Stimulated activated CD8-positive, alpha-beta memory T cell treated with anti-CD3 and anti-CD28 coated beads, Interleukin-15, amount 100 ng/mL, for 24 hours (primary cell): ENCODE data around the gene PCDHB11.
"Not testable (repeated sequence)": the region's sequence is repeated elsewhere in the genome, so short reads cannot be mapped to it uniquely, and the experiment has no call there.

Experiments
- DNase-seq: peaks from one replicate; pipeline ENCODE4 v3.0.0-alpha.2; 2020; ENCODE audit warnings: low read depth

The PCDHB11 gene

GRCh38 chr5:141186897-141187512 is 12.4 kb upstream of the PCDHB11 start, which contains the start of gene PCDHB9:
Gene PCDHB9, plus strand, starts transcription at chr5:141187161. Its CDS starts 158 bp downstream, at chr5:141187319.
- DNase-seq, result no peak

DNA sequence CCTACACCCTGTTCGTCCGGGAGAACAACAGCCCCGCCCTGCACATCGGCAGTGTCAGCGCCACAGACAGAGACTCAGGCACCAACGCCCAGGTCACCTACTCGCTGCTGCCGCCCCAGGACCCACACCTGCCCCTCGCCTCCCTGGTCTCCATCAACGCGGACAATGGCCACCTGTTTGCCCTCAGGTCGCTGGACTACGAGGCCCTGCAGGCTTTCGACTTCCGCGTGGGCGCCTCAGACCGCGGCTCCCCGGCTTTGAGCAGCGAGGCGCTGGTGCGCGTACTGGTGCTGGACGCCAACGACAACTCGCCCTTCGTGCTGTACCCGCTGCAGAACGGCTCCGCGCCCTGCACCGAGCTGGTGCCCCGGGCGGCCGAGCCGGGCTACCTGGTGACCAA is 10.7 kb upstream of the PCDHB11 start:
- not testable (repeated sequence) for DNase-seq

- not testable (repeated sequence) for DNase-seq
Observed at GRCh38 chr5:141189131-141189530, 10.3 kb upstream of the PCDHB11 start.

- no peak for DNase-seq
Observed at GRCh38 chr5:141192110-141192725, 7.2 kb upstream of the PCDHB11 start, which contains the start of gene PCDHB10. Gene PCDHB10, plus strand, starts transcription at chr5:141192353. Its CDS starts 200 bp downstream, at chr5:141192553.

DNA sequence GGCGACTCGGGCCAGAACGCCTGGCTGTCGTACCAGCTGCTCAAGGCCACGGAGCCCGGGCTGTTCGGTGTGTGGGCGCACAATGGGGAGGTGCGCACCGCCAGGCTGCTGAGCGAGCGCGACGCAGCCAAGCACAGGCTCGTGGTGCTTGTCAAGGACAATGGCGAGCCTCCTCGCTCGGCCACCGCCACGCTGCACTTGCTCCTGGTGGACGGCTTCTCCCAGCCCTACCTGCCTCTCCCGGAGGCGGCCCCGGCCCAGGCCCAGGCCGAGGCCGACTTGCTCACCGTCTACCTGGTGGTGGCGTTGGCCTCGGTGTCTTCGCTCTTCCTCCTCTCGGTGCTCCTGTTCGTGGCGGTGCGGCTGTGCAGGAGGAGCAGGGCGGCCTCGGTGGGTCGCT is 5.1 kb upstream of the PCDHB11 start:
- not testable (repeated sequence) for DNase-seq

DNA sequence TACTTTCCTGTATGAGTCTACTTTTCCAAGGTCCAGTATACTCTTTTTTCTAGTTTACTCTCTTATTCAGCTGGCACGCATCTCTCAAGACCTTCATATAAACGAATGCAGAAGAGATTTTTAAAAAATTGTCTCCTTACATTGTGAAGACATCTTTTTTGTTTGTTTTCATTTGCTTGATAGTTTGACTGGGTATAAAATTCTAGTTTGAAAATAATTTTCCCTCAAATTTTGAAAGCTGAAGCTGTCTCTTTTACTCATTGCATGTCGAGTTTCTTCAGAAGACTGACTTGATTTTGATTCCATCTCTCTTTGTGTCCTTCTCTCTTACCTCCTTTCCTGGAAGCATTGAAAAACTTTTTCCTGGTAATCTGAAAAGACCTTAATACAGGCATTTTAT is 3.1 kb upstream of the PCDHB11 start:
- no peak for DNase-seq

GRCh38 chr5:141201126-141201525 is 1.7 kb downstream of the PCDHB11 start:
- DNase-seq, result not testable (repeated sequence)

- DNase-seq, result not testable (repeated sequence)
Observed at GRCh38 chr5:141201646-141202045, 2.2 kb downstream of the PCDHB11 start.

- no peak for DNase-seq
Observed at GRCh38 chr5:141208478-141208877, 9.1 kb downstream of the PCDHB11 start, which contains the start of gene PCDHB12. Gene PCDHB12, plus strand, starts transcription at chr5:141208719. Its CDS starts 189 bp downstream, at chr5:141208908.

DNA sequence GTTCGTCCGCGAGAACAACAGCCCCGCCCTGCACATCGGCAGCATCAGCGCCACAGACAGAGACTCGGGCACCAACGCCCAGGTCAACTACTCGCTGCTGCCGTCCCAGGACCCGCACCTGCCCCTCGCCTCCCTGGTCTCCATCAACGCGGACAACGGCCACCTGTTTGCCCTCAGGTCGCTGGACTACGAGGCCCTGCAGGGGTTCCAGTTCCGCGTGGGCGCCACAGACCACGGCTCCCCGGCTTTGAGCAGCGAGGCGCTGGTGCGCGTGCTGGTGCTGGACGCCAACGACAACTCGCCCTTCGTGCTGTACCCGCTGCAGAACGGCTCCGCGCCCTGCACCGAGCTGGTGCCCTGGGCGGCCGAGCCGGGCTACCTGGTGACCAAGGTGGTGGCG is 10.9 kb downstream of the PCDHB11 start:
- not testable (repeated sequence) for DNase-seq

DNA sequence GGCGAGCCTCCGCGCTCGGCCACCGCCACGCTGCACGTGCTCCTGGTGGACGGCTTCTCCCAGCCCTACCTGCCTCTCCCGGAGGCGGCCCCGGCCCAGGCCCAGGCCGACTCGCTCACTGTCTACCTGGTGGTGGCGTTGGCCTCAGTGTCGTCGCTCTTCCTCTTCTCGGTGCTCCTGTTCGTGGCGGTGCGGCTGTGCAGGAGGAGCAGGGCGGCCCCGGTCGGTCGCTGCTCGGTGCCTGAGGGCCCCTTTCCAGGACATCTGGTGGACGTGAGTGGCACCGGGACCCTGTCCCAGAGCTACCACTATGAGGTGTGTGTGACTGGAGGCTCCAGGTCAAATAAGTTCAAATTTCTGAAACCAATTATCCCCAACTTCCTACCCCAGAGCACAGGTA is 11.4 kb downstream of the PCDHB11 start:
- DNase-seq, result not testable (repeated sequence)

GRCh38 chr5:141213656-141214339 is 14.4 kb downstream of the PCDHB11 start, which contains the start of gene PCDHB13:
Gene PCDHB13, plus strand, starts transcription at chr5:141213919. Its CDS starts 205 bp downstream, at chr5:141214124.
- not testable (repeated sequence) for DNase-seq

- DNase-seq, result not testable (repeated sequence)
Observed at GRCh38 chr5:141214583-141214982, 15.2 kb downstream of the PCDHB11 start.

DNA sequence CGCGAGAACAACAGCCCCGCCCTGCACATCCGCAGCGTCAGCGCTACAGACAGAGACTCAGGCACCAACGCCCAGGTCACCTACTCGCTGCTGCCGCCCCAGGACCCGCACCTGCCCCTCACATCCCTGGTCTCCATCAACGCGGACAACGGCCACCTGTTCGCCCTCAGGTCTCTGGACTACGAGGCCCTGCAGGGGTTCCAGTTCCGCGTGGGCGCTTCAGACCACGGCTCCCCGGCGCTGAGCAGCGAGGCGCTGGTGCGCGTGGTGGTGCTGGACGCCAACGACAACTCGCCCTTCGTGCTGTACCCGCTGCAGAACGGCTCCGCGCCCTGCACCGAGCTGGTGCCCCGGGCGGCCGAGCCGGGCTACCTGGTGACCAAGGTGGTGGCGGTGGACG is 16.1 kb downstream of the PCDHB11 start:
- not testable (repeated sequence) for DNase-seq

- DNase-seq, result not testable (repeated sequence)
Observed at GRCh38 chr5:141216035-141216434, 16.6 kb downstream of the PCDHB11 start.

DNA sequence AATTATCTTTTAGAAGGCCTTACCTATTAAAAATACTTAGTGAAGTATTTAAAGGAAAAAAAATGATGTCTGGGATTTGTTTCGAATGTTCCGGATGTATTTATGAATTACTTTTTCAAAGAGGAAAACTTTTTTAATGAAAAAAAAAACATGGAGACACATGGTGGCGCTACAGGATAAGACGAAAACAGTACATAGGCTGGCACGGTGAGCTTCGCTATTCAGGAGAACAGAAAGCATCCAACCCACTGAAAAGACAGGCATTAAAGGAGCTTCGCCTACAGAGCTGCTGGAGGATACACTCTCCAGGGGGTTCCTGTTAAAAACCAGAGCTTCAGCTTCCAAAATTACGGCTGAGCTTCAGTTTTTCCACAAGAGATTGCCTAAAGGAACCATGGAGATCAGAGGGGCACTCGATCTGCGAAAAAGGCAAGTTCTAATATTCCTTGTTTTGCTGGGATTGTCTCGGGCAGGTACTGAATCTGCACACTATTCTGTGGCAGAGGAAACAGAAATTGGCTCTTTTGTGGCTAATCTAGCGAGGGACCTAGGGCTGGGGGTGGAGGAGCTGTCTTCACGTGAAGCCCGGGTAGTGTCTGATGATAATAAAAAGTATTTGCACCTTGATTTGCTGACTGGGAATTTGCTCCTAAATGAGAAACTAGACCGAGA is 23.8 kb downstream of the PCDHB11 start, which contains the start of gene PCDHB14:
PCDHB14 (plus strand) TSS at position 232 of the 672 bp plus-strand sequence; CDS start at position 395, 163 bp downstream.
- no peak for DNase-seq

- not testable (repeated sequence) for DNase-seq
Observed at GRCh38 chr5:141224844-141225243, 25.4 kb downstream of the PCDHB11 start.

GRCh38 chr5:141225421-141225820 is 26.0 kb downstream of the PCDHB11 start:
- DNase-seq, result not testable (repeated sequence)

DNA sequence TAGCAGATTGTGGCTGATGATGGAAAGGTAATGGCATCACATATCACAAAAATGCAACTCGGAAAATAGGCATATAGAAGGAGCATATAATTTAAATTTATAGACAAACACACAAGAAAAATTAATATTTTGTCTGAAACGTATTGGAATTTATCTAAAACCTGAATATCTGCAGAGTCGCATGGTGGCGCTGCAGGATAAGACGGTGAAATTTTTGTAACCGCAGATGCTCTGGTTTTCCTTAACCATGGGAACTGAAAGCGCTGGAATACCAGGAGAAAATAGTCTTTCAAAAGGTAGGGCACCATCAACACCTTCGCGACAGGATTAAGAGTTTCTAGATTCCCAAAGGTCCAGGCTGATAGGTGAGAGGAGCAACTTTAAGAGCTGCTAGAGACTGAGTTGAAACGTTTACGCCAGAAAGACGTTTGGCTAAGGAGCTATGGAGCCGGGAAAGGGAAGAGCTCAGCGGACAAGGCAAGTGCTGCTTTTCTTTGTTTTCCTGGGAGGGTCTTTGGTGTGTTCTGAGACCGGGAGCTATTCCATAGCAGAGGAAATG is 34.8 kb downstream of the PCDHB11 start:
- DNase-seq, result no peak

DNA sequence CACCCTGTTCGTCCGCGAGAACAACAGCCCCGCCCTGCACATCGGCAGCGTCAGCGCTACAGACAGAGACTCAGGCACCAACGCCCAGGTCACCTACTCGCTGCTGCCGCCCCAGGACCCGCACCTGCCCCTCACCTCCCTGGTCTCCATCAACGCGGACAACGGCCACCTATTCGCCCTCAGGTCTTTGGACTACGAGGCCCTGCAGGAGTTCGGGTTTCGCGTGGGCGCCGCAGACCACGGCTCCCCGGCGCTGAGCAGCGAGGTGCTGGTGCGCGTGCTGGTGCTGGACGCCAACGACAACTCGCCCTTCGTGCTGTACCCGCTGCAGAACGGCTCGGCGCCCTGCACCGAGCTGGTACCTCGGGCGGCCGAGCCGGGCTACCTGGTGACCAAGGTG is 36.5 kb downstream of the PCDHB11 start:
- not testable (repeated sequence) for DNase-seq

- DNase-seq, result no peak
Observed at GRCh38 chr5:141236516-141237313, 37.3 kb downstream of the PCDHB11 start.
